NCI-H2171 (cell line): ENCODE data around the gene COL4A5.

ENCODE experiments used
- DNase-seq: peaks from one replicate; lab custom pipeline; 2025; lab: John Stamatoyannopoulos, UW

COL4A5 gene

DNA sequence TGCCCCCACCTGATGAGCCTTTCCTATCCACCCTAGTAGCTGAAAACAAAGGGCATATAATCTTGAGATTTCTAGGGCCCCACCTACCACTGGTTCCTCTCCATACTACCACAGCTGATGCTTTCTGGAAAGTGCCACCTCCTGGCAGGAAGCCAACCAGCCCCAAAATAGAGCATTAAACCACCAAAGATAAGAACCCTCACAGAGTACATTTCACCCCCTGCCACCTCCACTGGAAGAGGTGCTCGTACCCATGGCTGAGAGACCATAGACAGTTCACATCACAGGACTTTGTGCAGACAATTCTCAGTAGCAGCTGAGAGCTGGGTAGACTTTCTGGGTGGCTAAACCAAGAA is 202.6 kb downstream of the COL4A5 start:
- DNase-seq: no peak

DNA sequence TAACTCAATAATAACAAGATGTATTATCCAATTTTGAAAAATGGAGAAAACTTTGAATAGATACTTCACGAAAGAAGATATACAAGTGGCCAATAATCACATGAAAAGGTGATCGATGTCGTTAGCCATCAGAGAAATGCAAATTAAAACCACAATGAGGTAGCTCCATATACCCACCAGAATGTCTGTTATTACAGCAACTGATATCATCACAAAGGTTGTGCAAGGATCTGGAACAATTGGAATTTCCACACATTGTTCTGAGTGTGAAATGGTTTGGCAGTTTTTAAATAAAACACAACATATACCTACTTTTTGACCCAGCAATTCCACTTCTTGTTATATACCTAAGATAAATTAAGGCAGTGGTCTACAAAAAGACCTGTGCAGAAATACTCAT is 225.1 kb downstream of the COL4A5 start:
- no peak for DNase-seq

DNA sequence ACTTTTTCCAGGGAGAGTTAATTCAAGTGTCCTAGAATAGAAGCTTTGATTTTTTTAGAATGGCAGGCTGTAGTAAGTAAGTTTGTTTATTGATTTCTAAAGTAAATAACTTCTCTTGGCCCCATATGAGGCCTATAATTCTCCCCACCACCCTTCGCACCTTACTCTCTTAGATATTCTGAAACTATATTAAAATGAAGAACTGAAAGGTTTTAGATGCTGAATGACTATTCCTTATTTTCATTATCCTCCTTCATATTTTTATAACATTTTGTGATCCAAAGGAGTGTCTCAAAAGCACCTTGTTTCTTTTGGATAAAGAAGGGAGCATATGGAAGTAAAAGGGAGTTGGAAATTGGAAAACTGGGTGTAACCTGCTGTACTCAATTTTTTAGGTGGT is 226.5 kb downstream of the COL4A5 start:
- no peak for DNase-seq

GRCh38 chrX:108671526-108671925 is 231.9 kb downstream of the COL4A5 start:
- DNase-seq: no peak

GRCh38 chrX:108696690-108697089 is 257.1 kb downstream of the COL4A5 start:
- DNase-seq: no peak

DNA sequence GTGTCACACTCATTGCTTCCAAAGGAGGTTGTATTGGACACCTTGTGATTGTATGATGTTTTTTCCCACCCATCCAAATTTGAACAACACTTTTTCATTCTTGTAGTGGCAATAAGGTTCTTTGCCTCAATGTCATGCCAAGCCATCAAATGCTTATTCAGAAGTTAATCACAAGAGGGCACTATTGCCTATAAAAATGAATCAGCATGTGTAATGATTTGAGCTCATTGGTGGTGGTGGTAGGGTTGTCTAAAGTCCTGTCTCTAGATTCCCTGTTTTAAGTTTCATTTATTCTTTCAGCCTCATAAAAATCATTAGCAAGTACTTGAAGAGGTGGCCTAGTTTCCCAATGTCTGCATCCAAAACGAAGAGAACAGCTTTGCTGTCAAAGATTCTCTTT is 259.7 kb downstream of the COL4A5 start:
- DNase-seq: no peak

DNA sequence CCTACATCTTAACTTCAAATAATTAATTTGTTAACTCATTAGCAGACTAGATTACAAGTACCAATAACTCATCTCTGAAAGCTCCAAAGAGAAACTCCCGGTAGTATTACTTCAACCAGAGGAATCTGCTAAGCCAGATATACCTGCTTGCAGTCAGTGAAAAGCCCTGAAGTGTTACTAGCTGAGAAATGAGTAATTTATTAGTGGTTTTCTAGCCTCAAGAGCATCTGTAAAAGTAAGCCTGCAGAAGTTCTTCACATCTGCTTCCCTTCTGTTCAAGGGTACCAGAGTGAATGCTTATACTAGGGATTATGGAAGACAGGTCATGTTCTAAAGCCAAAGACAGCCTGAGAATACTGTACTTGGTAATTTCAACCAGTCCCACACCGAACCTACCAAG is 262.0 kb downstream of the COL4A5 start:
- DNase-seq: no peak

GRCh38 chrX:108702530-108702929 is 262.9 kb downstream of the COL4A5 start:
- DNase-seq: no peak

DNA sequence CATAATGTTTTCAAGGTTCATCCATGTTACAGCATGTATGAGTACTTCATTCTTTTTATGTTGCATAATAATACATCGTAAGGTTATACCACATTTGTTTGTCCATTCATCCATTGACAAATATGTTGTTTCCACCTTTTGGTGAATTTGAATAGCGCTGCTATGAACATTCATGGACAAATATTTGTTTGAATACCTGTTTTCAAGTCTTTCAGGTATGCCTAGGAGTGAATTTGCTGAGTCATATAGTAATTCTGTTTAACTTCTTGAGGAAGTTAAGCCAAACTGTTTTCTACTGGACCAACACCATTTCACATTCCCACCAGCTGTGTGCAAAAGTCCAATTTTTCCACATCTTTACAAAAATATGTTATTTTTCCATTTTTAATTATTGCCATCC is 265.2 kb downstream of the COL4A5 start:
- DNase-seq: no peak

GRCh38 chrX:108712886-108713285 is 273.2 kb downstream of the COL4A5 start:
- no peak for DNase-seq

- no peak for DNase-seq
These were observed 282.9 kb downstream of the COL4A5 start for GRCh38 chrX:108722561-108722960.

GRCh38 chrX:108726748-108727147 is 287.1 kb downstream of the COL4A5 start:
- no peak for DNase-seq

GRCh38 chrX:108731153-108731552 is 291.5 kb downstream of the COL4A5 start:
- no peak for DNase-seq

- no peak for DNase-seq
These were observed 293.1 kb downstream of the COL4A5 start for GRCh38 chrX:108732630-108733321.

DNA sequence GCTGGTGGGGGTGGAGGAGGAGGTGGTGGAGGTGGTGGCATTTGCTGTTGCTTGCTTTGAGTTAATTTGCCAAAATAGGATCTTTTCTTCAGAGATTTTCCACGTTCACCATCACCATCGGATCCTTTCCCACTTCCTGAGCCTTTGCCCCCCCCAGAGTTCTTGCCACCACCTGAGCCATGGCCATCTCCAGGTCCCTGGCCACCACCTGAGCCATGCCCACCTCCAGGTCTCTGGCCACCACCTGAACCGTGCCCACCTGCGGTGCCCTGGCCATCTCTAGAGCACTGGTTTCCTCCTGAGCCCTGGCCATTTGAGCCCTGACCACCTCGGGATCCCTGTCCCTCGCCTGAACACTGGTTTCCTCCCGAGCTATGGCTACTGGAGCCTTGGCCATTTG is 294.8 kb downstream of the COL4A5 start:
- no peak for DNase-seq

DNA sequence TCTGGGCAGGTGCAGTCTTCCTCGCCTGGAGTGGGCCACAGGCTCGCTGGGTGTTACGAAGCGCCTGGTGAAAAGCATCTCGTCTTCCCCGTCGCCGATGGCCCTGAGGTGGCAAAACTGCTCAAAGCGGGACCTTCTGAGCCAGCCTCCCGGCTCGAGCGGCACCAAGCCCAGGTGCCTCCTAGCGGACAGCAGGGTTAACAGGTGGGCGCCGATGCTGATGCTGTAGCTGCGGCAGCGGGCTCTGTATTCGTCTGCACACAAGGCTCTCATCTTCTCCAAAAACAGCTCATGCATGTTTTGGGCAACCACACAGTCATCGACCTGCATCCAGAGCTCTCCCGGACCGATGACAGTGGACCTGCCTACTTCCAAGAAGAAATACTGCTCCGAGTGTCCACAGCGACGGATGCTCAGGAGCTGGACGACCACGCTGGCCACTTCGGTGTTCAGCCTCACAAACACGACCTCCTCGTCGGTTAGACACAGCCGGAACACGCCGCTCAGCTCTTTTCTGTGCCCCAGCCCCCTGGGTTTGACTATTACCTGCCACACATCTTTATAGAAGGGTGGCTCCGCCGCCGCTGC is 295.5 kb downstream of the COL4A5 start:
- no peak for DNase-seq

DNA sequence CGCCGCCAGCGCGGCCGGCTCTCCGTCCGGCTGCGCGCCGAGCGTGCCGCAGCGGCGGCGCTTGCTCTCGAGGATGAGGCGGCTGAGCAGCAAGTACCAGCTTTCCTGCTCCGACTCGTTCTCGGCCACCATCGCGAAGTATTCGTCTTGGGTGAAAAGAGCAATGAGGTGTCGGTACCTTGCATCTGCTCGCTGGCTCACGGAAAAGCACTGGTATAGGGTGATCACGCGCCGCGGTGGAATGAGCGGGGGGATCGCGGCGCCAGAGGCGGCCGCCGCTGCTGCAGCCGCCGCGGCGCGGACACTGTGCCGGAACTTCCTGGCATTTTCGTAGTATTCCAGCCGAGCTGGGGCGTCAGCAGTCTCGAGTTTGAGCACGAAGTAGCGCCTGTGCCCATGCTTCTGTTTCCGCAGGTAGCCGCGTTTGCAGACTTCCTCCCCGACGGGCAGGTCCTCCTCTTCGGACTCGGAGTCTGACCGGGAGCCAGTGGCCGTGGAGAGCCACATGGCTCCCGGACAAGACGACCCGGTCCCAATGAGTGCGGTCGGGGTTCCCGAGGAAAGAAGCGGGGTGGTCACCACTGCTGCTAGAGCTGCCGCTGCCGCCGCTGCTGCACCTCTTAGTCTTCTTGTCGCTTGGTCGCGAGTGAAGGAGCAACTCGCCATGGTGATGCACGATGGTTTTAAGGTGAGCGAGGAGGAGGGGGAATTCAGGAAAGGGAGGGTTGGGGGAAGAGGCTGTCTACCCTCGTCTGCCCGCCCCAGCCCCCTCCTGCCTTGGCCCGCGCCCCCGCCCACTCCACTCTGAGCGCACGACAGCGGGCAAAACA is 296.3 kb downstream of the COL4A5 start:
- DNase-seq: no peak

- DNase-seq: no peak
These were observed 297.2 kb downstream of the COL4A5 start, which contains the start of gene IRS4 for GRCh38 chrX:108736509-108737479. IRS4 (minus strand) TSS chrX:108736563.

DNA sequence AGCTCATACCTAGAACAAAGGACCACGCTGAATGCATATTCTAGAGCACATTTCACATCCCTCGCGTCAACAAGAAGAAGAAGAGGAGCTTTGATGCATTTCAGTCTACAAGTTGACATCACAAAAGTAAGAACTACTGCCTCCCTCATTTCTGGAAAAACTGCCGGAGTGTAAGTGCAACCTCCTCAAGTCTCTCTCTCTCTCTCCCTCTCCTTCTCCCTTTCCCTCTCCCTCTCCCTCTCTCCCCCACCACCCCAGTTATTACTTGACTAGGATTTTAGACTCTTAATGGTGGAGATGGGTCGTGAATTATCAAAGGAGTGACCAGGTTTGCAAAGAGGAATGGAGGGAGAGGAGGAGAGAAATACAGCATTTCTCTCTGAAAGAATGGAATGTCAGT is 298.1 kb downstream of the COL4A5 start:
- no peak for DNase-seq

GRCh38 chrX:108740299-108740774 is 300.7 kb downstream of the COL4A5 start:
- DNase-seq: no peak
